Osteoblast (primary cell): ENCODE results near the gene PTCD2. TPM values are rescaled to one million over a fixed set of nuclear protein-coding genes. Genes with fewer than 3 reads are reported as not detected.

ENCODE experiments used
- DNase-seq: peaks from one replicate; pipeline ENCODE4 v3.0.0; 2011; ENCODE audit warnings: low spot score, mixed read lengths; ENCODE audit not compliant: insufficient read length; ENCODE audit errors: missing footprints
- H2AFZ ChIP-seq: 2 replicates; pipeline ENCODE4 v1.6.0; 2011; ENCODE audit warnings: mild to moderate bottlenecking, low read length
- H3K27ac ChIP-seq: 2 replicates; pipeline ENCODE4 v1.5.1; 2011; ENCODE audit warnings: mild to moderate bottlenecking, low read depth, low read length, moderate library complexity
- H3K27me3 ChIP-seq: 2 replicates; pipeline ENCODE4 v1.6.0; 2012; ENCODE audit warnings: mild to moderate bottlenecking, control low read depth, inconsistent platforms, low read length, moderate library complexity; ENCODE audit not compliant: insufficient read depth
- H3K36me3 ChIP-seq: 2 replicates; pipeline ENCODE4 v1.5.1; 2011; ENCODE audit warnings: mild to moderate bottlenecking, low read length, control low read depth, moderate library complexity; ENCODE audit not compliant: insufficient read depth
- H3K4me1 ChIP-seq: 2 replicates; pipeline ENCODE4 v1.5.1; 2011; ENCODE audit warnings: mild to moderate bottlenecking, low read length, control low read depth, moderate library complexity; ENCODE audit not compliant: insufficient read depth
- H3K4me2 ChIP-seq: 2 replicates; pipeline ENCODE4 v1.6.0; 2011; ENCODE audit warnings: mild to moderate bottlenecking, low read length; ENCODE audit not compliant: insufficient read depth
- H3K4me3 ChIP-seq: fragments of 200-600 bp; sonication (generic); 3 replicates; pipeline ENCODE4 v1.5.1; 2012; ENCODE audit warnings: mild to moderate bottlenecking, low read length, inconsistent platforms; ENCODE audit not compliant: insufficient read depth
- H3K79me2 ChIP-seq: 2 replicates; pipeline ENCODE4 v1.6.0; 2012; ENCODE audit warnings: mild to moderate bottlenecking, low read length, control low read depth, inconsistent platforms; ENCODE audit not compliant: insufficient read depth
- H3K9me3 ChIP-seq: 2 replicates; pipeline ENCODE4 v1.5.1; 2011; ENCODE audit warnings: low read depth, low read length, control low read depth
- H4K20me1 ChIP-seq: 2 replicates; pipeline ENCODE4 v1.6.0; 2012; ENCODE audit warnings: mild to moderate bottlenecking, low read length, control low read depth; ENCODE audit not compliant: insufficient read depth
- total RNA-seq: library from RNA; depleted of rRNA; stranded (reverse); fragments of >200 nt; gene quantifications from 2 replicates; pipeline ENCODE4 v1.2.3, GENCODE V29; 2012
- TF ChIP-seq, protein P1 (sequence below): IDR thresholded peaks from 2 replicates; pipeline ENCODE4 v1.5.1; 2011; ENCODE audit warnings: mild to moderate bottlenecking, low read depth, low read length, moderate library complexity; ENCODE audit errors: extremely low read depth

Gene PTCD2
- total RNA-seq, 1 donor = 8.3 TPM

DNA sequence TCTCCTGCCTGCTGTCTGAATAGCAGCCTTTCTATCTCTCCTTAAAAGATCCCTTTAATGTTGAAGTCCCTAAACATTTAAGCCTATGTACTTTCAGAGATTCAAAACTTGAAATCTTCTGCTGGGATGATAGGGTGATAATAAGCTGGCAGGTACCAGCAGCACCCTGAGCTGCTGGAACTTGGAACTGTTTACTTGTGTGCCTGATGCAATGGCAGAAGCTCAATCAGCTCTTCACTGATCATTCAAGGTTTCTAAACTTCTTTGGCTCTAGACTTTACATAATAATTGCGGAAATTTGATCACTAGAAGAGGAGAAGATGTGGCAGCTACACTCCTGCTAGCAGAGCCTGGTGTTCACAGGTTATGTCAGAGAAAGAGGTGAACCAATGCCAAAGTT is 27.8 kb upstream of the PTCD2 start:
- H2AFZ ChIP-seq = no peak overlapping the region
- peaks cover 21% of the 10 kb centered on the region for H3K36me3 ChIP-seq
- H3K4me3 ChIP-seq = no peak overlapping the region
- DNase-seq = no peak
- no peaks in the 10 kb centered on the region for H3K4me1 ChIP-seq
- TF ChIP-seq, protein P1, sequence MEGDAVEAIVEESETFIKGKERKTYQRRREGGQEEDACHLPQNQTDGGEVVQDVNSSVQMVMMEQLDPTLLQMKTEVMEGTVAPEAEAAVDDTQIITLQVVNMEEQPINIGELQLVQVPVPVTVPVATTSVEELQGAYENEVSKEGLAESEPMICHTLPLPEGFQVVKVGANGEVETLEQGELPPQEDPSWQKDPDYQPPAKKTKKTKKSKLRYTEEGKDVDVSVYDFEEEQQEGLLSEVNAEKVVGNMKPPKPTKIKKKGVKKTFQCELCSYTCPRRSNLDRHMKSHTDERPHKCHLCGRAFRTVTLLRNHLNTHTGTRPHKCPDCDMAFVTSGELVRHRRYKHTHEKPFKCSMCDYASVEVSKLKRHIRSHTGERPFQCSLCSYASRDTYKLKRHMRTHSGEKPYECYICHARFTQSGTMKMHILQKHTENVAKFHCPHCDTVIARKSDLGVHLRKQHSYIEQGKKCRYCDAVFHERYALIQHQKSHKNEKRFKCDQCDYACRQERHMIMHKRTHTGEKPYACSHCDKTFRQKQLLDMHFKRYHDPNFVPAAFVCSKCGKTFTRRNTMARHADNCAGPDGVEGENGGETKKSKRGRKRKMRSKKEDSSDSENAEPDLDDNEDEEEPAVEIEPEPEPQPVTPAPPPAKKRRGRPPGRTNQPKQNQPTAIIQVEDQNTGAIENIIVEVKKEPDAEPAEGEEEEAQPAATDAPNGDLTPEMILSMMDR = no peak
- no peaks in the 10 kb centered on the region for H3K9me3 ChIP-seq
- no peaks in the 10 kb centered on the region for H4K20me1 ChIP-seq
- no peak overlapping the region for H3K4me2 ChIP-seq
- H3K27ac ChIP-seq = no peak overlapping the region
- peaks cover 2% of the 10 kb centered on the region for H3K79me2 ChIP-seq
- no peaks in the 10 kb centered on the region for H3K27me3 ChIP-seq

DNA sequence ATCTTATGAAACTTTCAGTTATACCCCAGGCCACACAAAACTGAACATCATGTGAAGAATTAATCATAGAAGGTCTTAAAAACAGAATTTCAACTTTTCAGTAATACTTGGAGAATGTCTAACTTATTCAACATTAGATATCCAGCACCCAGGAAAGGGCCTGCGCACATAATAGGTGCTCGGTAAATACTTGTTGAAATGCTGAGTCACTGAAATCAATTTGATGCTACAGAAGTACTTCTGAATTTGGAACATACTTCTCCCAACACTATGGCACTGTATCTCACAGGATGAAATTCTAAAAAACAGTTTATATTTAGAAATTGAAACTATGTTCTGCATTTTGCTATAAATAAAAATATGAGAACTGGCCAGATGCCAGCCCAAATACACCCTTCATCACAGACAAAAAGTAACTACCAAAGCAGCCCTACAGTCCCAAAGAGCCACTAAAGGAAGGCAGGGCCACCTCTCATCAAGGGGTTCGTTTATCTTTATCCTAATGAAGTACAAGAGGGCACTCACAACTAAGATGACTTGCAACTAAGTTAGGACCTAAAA is 26.6 kb upstream of the PTCD2 start:
- H3K4me3 ChIP-seq = no peak overlapping the region
- TF ChIP-seq, protein P1 = no peak
- H4K20me1 ChIP-seq = no peaks in the 10 kb centered on the region
- H3K79me2 ChIP-seq = peaks cover 2% of the 10 kb centered on the region
- no peaks in the 10 kb centered on the region for H3K9me3 ChIP-seq
- no peak overlapping the region for H2AFZ ChIP-seq
- no peaks in the 10 kb centered on the region for H3K4me1 ChIP-seq
- H3K27me3 ChIP-seq = no peaks in the 10 kb centered on the region
- no peak overlapping the region for H3K27ac ChIP-seq
- no peak overlapping the region for H3K4me2 ChIP-seq
- DNase-seq = no peak
- H3K36me3 ChIP-seq = peaks cover 20% of the 10 kb centered on the region

DNA sequence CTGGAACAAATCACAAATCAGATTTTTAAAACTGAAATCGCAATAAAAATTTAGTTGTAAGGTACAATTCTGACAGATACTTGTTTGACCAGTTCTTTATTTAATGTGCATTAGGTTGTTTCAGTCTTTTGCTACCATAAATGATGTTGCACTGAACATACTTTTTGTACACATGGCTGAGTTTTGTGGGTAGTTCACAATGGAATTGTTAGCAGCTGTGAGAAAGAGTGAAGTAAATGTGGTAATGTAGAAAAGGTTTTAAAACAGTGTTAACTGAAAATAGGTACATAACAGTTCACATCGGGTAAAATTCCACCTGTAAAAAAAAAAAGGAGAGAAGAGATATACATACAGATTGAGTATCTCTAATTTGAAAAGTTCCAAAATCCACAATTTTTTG is 25.7 kb upstream of the PTCD2 start:
- Histone ChIP-seq H3K4me2 (no peak overlapping the region), H4K20me1 (no peaks in the 10 kb centered on the region)

DNA sequence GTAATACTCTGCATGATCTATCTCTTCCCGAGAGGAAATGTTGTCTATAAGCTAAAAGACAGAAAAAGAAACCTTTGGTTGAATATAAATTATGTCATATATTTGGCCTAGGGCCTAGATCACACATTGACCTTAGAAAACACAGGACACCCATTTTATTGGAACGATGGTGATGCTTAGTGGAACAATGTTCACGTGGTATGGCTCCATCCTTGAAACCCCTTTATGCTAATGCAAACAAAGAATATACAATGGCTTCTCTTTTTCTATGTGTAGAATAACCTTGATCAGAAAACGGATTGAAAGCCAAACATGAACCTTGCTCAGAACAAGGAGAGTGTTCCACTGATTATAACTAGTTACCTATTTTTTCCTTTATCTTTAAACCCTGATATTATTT is 24.6 kb upstream of the PTCD2 start:
- Histone ChIP-seq H3K9me3 (no peaks in the 10 kb centered on the region), H3K36me3 (peaks cover 11% of the 10 kb centered on the region), H3K27me3 (no peaks in the 10 kb centered on the region), H3K79me2 (peaks cover 21% of the 10 kb centered on the region), H3K4me1 (no peaks in the 10 kb centered on the region), H3K27ac (no peak overlapping the region), H3K4me3 (no peak overlapping the region), H3K4me2 (no peak overlapping the region), H2AFZ (no peak overlapping the region), H4K20me1 (no peaks in the 10 kb centered on the region)
- no peak for DNase-seq
- TF ChIP-seq, protein P1 = no peak

More for the DNA sequence above, 25.7 kb upstream of the PTCD2 start:
- DNase-seq = no peak
- no peak overlapping the region for H3K4me3 ChIP-seq
- H3K27me3 ChIP-seq = no peaks in the 10 kb centered on the region
- no peaks in the 10 kb centered on the region for H3K9me3 ChIP-seq
- no peak overlapping the region for H2AFZ ChIP-seq
- TF ChIP-seq, protein P1 = no peak
- H3K27ac ChIP-seq = no peak overlapping the region
- H3K4me1 ChIP-seq = no peaks in the 10 kb centered on the region
- H3K36me3 ChIP-seq = peaks cover 12% of the 10 kb centered on the region
- peaks cover 10% of the 10 kb centered on the region for H3K79me2 ChIP-seq
